Frontal cortex (tissue), 4 donors: ENCODE data around the gene SLC25A26. TPM values are rescaled to one million over a fixed set of nuclear protein-coding genes. Genes with fewer than 3 reads are reported as not detected.

Experiments
- DNase-seq, 2 donors: peaks; one replicate each; pipeline ENCODE4 v3.0.0; 2012; ENCODE audit warnings: low spot score in 2 of 2
- FAIRE-seq: peaks from 2 replicates; lab custom pipeline; 2012; peaks lifted over from hg19 to GRCh38; lab: Jason Lieb, UNC
- total RNA-seq: library from RNA; depleted of rRNA; stranded (reverse); fragments of >200 nt; gene quantifications from one replicate; pipeline ENCODE4 v1.2.3, GENCODE V29; 2014
- donor health status: control.
- donor health status: control.
- donor health status: control.

SLC25A26 gene
- total RNA-seq, 1 donor from 2014 or later: 22.0 TPM

DNA sequence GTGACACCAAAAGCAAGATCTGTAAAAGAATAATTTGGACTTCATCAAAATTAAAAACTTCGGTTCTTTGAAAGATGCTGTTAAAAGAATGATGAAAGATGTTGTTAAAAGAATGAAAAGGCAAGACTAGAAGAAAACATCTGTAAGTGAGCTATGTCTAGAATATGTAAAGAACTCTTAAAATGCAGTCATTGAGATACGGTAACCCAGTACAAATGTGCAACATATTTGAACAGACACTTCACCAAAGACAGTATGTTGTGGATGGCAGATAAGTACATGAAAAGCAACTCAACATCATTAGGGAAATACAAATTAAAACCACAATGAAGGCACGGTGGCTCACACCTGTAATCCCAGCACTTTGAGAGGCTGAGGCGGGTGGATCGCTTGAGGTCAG is 140.6 kb downstream of the SLC25A26 start:
- DNase-seq: no peak
- FAIRE-seq: no peak

DNA sequence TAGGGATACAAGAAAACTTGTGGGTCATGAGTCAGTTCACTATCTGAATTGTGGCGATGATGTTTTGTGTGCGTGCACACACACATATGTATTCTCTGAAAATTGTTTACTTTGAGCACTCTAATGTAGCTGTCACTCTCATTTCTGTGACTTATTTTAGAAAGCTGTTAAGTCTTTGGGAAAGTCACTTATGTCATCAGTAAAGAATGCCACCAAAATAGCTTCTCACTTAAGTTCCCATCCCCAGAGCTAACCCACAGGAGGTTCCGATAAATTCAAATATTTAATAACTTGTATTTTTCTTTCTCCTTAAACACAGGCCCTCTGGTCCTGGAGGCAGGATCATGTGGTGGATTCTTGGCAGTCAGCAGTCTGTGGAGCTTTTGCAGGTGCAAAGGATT is 141.7 kb downstream of the SLC25A26 start:
- FAIRE-seq (no peak), DNase-seq (no peak)

DNA sequence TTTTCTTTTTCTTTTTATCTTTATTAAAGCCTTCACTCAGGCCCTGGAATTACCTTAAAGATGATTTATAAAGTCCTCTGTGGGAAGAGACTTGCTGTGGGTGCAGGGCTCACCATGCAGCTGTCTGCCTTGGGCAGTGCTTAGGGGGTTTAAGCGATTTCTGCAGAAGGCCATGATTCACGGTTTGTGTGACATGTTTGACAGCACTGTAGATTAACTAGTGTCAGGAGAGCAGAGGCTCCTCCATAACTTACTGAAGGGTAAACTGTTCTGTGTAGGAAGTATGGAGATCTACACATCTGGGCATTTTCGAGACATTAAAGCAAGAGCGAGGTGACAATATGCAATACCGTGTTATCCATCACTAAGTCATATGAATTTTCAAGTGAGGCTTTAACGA is 142.3 kb downstream of the SLC25A26 start:
- FAIRE-seq (no peak), DNase-seq (no peak)

DNA sequence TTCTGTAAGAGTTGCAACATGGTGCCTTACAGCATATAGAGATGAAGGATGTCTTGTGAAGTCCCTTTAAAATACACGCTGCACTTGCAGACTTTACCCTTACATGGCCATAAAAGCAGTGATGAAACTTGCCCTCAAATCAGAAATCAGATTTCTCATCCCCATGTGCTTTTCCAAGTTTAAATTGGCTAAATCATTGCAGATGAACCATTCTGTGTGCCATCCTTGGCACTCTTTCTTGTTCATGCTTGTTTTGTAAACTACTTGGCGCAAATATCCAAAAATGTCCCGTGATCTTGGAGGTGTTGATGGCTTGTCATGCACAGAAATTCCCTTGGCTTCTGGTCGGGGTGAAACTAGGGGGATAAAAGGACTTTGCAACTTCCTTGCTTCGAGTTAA is 144.3 kb downstream of the SLC25A26 start:
- DNase-seq (no peak), FAIRE-seq (no peak)

DNA sequence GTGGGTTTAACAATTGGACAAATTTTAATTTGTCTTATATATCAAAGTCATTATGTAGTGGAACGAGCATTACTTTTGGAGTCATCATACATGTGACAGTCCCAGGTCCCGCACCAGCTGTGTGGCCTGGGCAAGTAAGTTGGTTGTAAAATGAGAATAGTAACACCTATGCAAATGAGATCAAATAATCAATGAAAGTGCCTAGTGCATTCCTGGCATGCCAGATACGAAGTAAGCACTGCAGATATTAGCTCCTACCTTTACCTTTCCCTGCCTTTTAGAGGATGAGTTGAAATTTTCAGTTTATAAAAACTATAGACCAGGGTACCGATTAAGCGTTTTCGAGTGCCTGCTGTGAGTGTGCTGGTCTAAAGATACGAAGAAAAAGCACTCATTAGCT is 145.9 kb downstream of the SLC25A26 start:
- FAIRE-seq (no peak), DNase-seq (no peak)

DNA sequence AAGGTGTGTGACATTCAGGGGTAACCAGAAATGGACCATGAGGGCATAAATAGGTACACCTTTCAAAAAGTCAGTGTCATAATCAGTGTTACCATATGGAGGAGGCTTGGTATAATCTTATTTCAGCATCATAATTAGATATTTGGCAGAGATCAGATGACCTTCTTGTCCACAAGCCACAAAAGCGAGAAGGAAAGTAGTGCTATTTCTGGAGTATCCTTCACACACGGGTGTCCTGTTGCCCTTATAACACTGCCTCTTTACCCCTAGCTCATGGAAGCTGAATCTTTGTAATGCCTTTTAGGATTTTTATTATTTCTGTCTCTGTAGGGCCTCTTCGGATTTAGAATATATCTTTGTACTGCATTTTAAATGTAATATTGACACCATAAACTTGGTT is 147.2 kb downstream of the SLC25A26 start:
- DNase-seq (no peak), FAIRE-seq (no peak)

DNA sequence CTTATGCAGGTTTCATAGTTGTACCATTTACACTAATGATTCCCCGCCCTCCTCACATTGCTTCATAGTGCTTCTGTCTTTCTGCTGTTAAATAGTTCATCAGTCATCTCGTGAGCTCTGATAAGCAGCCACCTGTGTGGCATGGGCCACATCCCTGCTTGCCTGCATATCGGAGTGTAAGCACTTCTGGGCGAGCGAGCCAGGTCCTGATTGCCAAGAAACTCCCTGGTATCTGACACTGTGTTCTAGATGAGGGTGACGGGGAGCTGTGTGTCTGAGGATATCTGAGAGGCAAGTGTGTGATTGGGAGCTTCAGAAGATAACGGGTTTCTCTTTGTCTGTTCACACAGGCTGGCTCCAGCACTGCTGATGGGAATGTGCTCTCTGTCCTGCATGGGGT is 149.4 kb downstream of the SLC25A26 start:
- no peak for DNase-seq

DNA sequence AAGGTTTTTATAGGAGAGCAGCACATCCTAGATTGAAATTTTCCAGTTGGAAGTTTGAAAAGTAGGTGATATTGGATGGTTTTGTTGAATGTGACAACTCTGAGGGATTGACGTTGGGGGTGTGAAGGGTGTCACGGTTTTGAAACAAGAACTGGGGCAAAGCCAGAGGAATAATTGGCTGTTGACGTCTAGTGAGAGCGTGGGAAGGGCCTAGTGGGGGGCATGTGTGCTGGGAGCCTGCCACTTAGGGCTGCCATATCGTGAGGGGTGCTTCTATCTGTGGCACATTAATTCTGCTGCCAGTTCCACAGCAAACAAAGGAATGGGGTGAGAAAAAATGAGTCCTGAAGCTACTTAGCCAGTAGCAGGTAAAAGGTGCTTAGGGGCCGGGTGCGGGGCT is 150.6 kb downstream of the SLC25A26 start:
- FAIRE-seq (no peak), DNase-seq (no peak)

More for the DNA sequence above, 149.4 kb downstream of the SLC25A26 start:
- no peak for FAIRE-seq

DNA sequence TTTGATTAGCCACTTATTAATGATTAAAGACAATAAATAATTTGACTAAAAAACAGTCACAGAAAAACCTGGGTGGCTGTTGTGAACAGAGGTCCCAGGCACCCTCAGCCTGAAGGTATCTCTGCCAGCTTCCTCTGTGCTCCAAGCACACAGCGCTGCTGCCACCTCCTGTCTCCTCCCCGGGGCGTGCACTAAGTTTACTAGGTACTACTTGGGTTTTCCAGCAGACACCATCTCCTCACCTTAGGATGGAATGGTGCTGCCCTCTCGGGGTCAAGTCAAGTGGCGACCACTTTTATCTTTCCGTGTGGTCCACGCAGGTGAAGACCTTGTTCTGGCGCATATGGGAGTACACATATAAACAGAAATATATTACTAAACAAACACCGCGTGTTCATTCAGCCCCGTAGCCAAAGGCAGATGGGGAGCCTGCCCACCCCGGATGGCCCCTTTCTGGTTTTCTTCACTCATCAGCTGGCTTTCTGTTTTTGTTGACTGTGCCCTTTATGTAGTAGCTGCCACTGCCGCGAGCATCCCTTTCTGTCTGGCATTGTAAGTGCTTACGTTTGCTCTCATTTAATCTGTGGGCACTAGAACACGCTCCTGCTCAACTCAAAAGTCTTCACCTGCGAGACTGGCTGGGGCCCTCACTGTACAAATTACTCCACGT is 152.0 kb downstream of the SLC25A26 start:
- DNase-seq (peak; percentile 30 to 38), FAIRE-seq (no peak)

DNA sequence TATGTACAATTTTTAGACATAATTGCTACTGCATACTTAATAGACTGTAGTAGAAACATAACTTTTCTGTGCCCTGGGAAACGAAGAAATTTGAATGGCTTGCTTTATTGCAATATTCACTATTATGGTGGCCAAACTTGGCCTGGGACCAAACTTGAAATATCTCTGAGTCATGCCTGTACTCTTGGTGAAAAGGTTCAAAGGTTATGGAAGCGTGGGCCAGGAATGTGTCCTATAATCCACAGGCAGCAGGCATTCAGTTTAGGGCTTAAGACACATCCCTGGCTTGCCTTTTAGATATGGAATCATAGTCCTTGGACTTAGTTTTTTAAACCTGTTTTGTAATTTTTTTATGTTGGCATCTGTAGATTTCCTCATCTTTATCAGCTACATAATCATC is 155.8 kb downstream of the SLC25A26 start:
- no peak for DNase-seq
- FAIRE-seq: no peak

DNA sequence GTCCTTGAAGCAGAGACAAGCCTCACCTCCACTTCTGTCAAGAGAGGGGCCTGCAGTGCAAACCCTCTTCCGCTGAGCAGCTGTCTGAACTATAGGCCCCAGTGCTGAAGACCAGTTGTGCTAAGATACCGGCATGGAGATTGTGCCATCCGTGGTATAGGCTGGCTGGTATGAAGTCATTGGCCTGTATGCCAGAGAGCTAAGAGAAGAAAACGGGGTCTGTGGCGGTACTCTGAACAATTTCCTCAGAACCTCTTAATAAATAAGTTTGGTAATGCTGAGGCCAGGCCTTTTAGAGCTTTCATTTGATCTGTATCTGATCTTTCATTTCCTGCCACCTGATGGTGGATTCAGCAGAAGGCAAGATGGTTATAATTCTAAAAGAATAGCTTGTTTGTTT is 157.0 kb downstream of the SLC25A26 start:
- no peak for DNase-seq

DNA sequence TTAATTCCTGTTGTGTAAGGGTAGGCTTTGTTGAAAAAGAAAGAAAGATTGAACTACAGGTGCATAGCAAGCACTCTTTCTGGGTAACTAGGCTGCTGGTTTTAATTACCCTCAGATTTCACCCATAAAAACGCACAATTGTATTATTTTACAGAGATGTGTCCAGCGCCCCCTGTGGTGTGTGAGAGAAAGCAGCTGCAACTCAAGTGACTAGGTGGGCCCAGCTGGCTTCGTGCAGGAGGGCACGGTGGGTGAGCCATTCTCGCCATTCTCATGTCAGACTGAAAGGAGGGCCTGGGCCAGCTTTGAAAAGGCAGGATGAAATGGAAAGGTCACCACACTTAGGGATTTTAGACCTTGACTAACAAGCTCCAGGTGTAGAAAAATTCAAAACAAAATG is 157.5 kb downstream of the SLC25A26 start:
- FAIRE-seq: no peak
- no peak for DNase-seq

More for the DNA sequence above, 157.0 kb downstream of the SLC25A26 start:
- no peak for FAIRE-seq

DNA sequence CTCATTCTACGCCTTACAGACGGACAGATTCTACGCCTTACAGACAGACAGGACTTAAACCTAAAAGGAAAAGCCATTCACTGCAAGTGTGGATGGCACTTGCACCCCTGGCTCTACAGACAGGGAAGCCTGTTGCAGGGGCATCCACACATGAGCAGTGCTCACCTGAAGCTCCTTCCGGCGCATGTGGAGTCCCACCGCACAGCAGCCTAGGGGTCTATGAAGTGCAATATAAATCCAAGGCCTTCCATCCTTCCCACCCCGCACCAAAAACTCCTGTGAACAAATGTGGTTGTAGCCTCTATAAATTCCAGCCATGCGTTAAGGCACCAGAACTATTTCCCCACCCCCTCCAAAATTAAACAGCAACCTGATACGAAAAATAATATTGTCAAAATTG is 158.8 kb downstream of the SLC25A26 start:
- FAIRE-seq (no peak), DNase-seq (no peak)

DNA sequence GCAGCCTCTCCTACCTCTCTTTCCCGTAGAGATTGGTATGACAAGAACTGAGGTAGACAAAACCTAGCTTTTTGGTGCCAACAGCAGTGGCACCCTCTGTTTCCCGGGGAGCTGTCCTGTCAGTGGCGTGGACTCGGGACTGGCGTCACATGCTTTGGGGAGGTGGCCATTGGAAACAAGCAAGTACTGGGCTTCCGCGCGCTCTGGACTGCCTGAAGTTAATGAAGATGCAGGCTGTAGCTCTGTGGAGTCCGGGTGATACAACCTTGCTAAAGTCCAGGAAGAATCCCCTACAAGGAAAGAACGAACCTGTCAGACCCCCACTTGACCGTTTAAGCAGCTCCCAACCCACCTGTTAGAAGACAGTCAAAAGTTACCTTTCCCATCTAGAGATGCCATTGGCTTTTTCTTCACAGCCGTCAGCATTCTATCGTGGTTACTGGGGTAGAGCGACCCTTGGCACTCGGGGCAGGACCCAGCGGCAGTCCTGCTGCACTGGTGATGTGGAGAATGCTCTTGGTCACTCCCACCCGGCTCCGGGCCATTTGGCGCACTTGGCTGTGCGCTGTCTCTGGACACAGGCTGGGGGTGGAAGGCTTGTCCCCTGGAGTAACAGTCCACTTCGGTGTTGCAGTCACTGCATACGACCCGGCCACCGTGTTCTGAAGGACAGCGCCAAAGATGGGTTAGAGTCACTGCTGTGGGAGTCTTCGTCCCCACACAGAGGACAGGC is 159.6 kb downstream of the SLC25A26 start:
- DNase-seq (no peak), FAIRE-seq (no peak)

DNA sequence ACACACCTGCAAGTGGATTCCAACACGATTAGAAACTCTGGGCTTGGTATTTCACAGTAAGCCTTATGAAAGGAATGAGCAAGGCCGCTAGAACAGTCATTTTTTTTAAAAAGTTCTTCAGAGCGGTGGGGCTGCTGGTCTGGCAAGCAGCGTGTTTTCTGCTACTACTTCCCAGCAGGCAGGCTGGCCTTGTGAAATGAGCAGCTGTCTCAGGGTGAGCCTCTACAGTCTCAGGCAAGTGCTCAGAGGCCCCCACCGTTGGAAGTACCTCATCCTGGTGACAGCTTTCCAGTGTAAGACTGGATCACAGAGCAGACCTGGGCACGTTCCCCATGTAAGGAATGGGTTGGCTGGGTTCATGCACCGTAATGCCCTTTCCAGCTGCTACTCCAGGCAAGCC is 160.8 kb downstream of the SLC25A26 start:
- FAIRE-seq: no peak
- DNase-seq: no peak

DNA sequence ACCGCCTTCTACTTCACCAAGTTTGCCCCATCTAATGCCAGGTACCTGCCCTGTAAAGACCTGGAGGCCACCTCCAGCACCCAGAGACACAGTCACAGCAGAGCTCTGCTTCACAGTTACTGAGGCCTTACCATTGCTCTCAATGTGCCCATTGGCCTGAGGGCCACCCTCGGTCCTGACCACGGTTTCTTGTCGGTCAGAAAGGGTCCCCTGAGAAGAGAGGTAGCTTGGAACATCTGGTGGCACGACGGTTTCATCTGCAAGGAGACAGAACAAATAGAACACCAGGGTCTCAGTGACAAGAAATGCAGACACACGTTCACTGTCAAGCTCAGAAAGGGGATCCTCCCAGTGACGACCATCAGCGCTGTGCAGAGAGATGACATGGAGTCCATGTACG is 161.3 kb downstream of the SLC25A26 start:
- FAIRE-seq (no peak), DNase-seq (no peak)

DNA sequence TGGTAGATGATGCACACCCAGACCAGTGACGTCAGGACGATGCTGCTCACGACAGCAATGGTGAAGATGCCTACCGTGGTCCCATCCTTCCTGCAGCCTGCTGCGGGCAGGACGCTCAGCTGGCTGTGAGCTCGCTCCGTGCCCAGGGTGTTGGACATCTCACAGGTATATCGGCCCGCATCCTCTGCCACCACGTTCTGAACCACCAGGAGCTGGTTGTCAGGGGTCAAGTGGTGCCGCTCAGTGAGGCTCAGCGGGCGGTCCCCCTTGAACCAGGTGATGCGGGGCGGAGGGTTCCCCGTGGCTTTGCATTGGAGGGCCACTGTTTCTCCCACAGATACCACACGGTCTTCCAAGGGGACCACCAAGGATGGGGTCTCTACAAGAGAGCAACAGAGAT is 162.2 kb downstream of the SLC25A26 start:
- FAIRE-seq (no peak), DNase-seq (no peak)

DNA sequence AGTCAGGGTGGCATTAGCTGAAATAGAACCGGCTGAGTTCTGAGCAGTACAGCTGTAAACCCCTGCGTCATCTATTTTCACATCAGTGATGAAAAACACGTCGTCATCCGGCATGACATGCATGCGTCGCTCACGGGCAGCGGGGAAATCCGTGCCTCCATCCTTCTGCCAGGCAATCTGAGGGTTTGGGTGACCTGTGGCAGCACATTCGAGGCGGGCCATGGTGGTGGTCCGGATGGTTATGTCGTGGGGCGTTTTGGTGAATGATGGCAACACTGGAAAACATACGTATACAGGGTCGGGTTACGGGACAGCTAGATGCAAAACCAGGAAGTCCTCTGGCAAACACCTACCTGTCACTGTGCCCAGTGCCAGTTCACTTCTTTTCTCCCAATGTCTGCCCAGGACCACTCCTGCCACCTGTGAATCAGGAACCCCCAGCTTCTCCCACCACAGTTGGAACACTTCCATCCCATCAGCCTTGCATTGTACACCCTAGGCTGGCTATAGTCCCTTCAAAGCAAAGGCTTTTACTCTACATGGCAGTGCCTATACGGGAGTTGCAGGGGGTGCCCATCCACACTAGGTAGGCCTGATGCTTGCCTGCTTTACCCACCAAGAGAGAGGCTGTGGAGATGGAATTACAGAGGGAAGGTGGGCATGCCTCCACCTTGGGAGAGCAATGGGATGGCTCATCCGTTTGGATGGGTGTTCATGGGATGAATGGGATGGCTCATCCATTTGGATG is 163.4 kb downstream of the SLC25A26 start:
- no peak for FAIRE-seq
- no peak for DNase-seq

DNA sequence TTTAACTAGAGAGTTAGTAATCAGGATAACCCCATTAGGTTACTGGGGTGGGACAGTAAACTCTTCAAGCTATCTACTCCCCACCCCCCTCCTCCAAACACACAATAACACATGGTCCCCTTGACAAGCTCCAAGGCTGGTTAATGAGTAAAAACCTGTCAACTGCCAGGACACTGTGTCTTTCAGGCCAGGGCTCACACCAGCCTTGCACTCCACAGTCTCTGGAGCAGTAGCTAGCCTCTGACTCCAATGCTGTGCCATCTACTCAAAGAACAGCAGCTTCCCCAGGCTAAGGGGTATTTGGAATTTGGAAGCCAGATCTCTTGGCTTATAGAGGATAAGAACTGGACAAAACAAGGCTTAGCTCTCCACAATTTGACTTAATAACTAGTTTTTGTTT is 164.3 kb downstream of the SLC25A26 start:
- no peak for DNase-seq
- FAIRE-seq: no peak

DNA sequence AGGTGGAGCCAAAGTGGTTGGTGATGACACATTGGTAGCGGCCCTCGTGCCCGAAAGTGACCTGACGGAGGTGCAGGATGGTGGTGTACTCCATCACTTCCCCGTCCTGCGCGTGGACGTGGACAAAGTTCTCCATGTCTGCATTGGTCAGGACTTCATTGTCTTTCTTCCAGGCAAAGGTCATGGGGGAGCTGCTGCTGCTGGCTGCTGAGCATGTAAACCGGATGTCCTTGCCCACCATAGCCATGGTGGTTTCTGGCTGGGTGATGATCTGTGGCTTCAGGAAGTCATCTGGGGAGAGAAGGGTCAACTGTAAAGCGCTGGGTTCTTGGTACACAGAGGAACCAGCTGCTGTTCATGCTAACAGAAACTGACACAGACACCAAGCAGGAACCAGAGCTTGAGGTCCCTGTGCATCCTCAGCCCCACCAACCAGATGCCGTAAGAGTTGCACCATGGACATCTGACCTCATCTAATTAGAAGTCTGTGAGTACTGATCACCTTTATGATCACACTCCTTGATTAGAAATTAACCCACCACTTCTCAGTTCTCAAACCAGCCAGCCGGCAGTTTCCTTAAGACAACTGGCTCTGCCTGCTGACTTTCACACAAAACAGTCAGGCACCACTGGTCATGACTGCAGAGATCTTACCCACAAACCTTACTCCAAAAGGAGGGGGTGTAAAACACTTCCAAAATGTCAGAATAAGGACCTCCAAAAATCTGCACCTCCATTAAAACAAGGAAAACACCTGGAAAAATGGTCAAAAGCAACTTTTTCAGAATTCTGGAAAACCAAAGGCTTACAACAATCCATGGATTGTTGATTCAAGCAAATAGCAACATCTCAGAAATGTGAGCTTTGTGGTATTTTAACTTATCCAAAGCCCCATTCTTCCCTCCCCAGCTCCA is 165.5 kb downstream of the SLC25A26 start:
- FAIRE-seq: no peak

More for the DNA sequence above, 165.5 kb downstream of the SLC25A26 start:
- no peak for DNase-seq
